SK-N-SH (cell line): ENCODE measurements around the gene RPS6KA5. TPM values are rescaled to one million over a fixed set of nuclear protein-coding genes. Genes with fewer than 3 reads are reported as not detected.
"Not testable (repeated sequence)": the region's sequence is repeated elsewhere in the genome, so short reads cannot be mapped to it uniquely, and the experiment has no call there.

ENCODE experiments used
- CTCF ChIA-PET: fragments of 300-600, 350-600 bp; formaldehyde crosslinking; extraction: SDS; loops from one replicate; lab custom pipeline; 2021; lab: Yijun Ruan, JAX
- POLR2A ChIA-PET: fragments of 350-600 bp; sonication (Branson Sonifier 250); formaldehyde crosslinking; extraction: SDS; loops from one replicate; lab custom pipeline; 2020; ENCODE audit warnings: antibody characterized with exemption, inconsistent platforms; lab: Yijun Ruan, JAX
- DNase-seq: peaks from one replicate; pipeline ENCODE4 v3.0.0; 2012
- H2AFZ ChIP-seq: fragments of 200-600 bp; sonication (generic); 2 replicates; pipeline ENCODE4 v1.8.1; 2016; ENCODE audit warnings: antibody characterized with exemption, mild to moderate bottlenecking, low read depth
- H3F3A ChIP-seq: fragments of 200-600 bp; sonication (generic); replicated peaks from 2 replicates; pipeline ENCODE3; 2016; ENCODE audit warnings: antibody characterized with exemption, mild to moderate bottlenecking; ENCODE audit not compliant: insufficient read depth
- H3K27ac ChIP-seq, 2 experiments: fragments of 200-500 bp in 1 of 2; fragments of 200-600 bp in 1 of 2; sonication (Bioruptor generic) in 1 of 2; sonication (generic), shearing (Covaris generic) in 1 of 2; 2 replicates each; pipeline versions ENCODE4 v1.5.1 to v1.6.1; 2014 to 2016; ENCODE audit warnings: low read depth in 2 of 2, inconsistent platforms in 1 of 2, low read length in 1 of 2, mild to moderate bottlenecking in 1 of 2, mixed read lengths in 1 of 2
- H3K27me3 ChIP-seq: fragments of 200-600 bp; sonication (generic), shearing (Covaris generic); 2 replicates; pipeline ENCODE4 v1.6.1; 2016; ENCODE audit warnings: mixed run types; ENCODE audit not compliant: insufficient read depth
- H3K36me3 ChIP-seq, 2 experiments: fragments of 200-500 bp in 1 of 2; fragments of 200-600 bp in 1 of 2; sonication (Bioruptor generic) in 1 of 2; sonication (generic) in 1 of 2; replicated peaks in 1 of 2; 2 replicates each; pipeline versions ENCODE3 to v1.5.1; 2014 to 2016; ENCODE audit warnings: low read length in 1 of 2, mild to moderate bottlenecking in 1 of 2; ENCODE audit not compliant: insufficient read depth in 2 of 2, control insufficient read depth in 1 of 2
- H3K4me1 ChIP-seq, 2 experiments: fragments of 200-500 bp in 1 of 2; fragments of 200-600 bp in 1 of 2; sonication (Bioruptor generic) in 1 of 2; sonication (generic), shearing (Covaris generic) in 1 of 2; 2 replicates each; pipeline versions ENCODE4 v1.5.1 to v1.6.1; 2014 to 2016; ENCODE audit warnings: low read depth in 1 of 2, low read length in 1 of 2, mixed run types in 1 of 2; ENCODE audit not compliant: insufficient read depth in 2 of 2, control insufficient read depth in 1 of 2
- H3K4me2 ChIP-seq: fragments of 200-600 bp; sonication (generic), shearing (Covaris generic); 2 replicates; pipeline ENCODE4 v1.6.1; 2017; ENCODE audit warnings: mixed run types
- H3K4me3 ChIP-seq, 2 experiments: fragments of 200-500 bp in 1 of 2; fragments of 200-600 bp in 1 of 2; sonication (Bioruptor generic) in 1 of 2; sonication (generic), shearing (Covaris generic) in 1 of 2; 2 replicates each; pipeline versions ENCODE4 v1.5.1 to v1.8.1; 2014 to 2016; ENCODE audit warnings: low read depth in 2 of 2, inconsistent platforms in 1 of 2, low read length in 1 of 2, mild to moderate bottlenecking in 1 of 2, mixed read lengths in 1 of 2, moderate library complexity in 1 of 2
- H3K79me2 ChIP-seq: fragments of 200-600 bp; sonication (generic); 2 replicates; pipeline ENCODE4 v1.8.1; 2017; ENCODE audit warnings: mild to moderate bottlenecking; ENCODE audit not compliant: insufficient read depth
- H3K9ac ChIP-seq: fragments of 200-600 bp; sonication (generic); 2 replicates; pipeline ENCODE4 v1.6.1; 2017; ENCODE audit warnings: mixed run types
- H3K9me2 ChIP-seq: fragments of 200-600 bp; sonication (generic); 2 replicates; pipeline ENCODE4 v1.6.1; 2017; ENCODE audit warnings: mixed run types
- H3K9me3 ChIP-seq: fragments of 200-600 bp; sonication (generic); 2 replicates; pipeline ENCODE4 v1.6.1; 2017; ENCODE audit warnings: mixed run types, mild to moderate bottlenecking, moderate library complexity
- H4K20me1 ChIP-seq: fragments of 200-600 bp; sonication (generic); 2 replicates; pipeline ENCODE4 v1.6.1; 2017; ENCODE audit warnings: mild to moderate bottlenecking, mixed run types; ENCODE audit not compliant: insufficient read depth
- CHD2 ChIP-seq: fragments of 150-350 bp; IDR thresholded peaks from 2 replicates; pipeline ENCODE4 v1.6.1; 2018; ENCODE audit warnings: low read length; ENCODE audit not compliant: partially characterized antibody
- CTCF ChIP-seq: fragments of 200-600 bp; sonication (generic); IDR thresholded peaks from 2 replicates; pipeline ENCODE4 v1.6.1; 2017; ENCODE audit warnings: antibody characterized with exemption, mild to moderate bottlenecking, moderate library complexity
- ELF1 ChIP-seq: IDR thresholded peaks from 2 replicates; pipeline ENCODE4 v1.4.0; 2012
- FOSL2 ChIP-seq: IDR thresholded peaks from 2 replicates; pipeline ENCODE4 v1.4.0; 2012; ENCODE audit warnings: low read depth, mild to moderate bottlenecking, moderate library complexity, borderline replicate concordance
- FOXM1 ChIP-seq: IDR thresholded peaks from 2 replicates; pipeline ENCODE4 v1.4.0; 2012; ENCODE audit warnings: low read depth, mild to moderate bottlenecking
- GABPA ChIP-seq: IDR thresholded peaks from 2 replicates; pipeline ENCODE4 v1.4.0; 2012; ENCODE audit warnings: low read depth, mild to moderate bottlenecking
- JUND ChIP-seq: IDR thresholded peaks from 2 replicates; pipeline ENCODE4 v1.4.0; 2012
- MAX ChIP-seq: IDR thresholded peaks from 2 replicates; pipeline ENCODE4 v1.4.0; 2012; ENCODE audit warnings: low read depth
- MXI1 ChIP-seq: IDR thresholded peaks from 2 replicates; pipeline ENCODE4 v1.6.1; 2012; ENCODE audit warnings: mild to moderate bottlenecking, low read depth, low read length, improper control_type of control experiment
- RAD21 ChIP-seq: IDR thresholded peaks from 2 replicates; pipeline ENCODE4 v1.6.1; 2012; ENCODE audit warnings: mild to moderate bottlenecking, low read length
- SMC3 ChIP-seq: IDR thresholded peaks from 2 replicates; pipeline ENCODE4 v1.6.1; 2012; ENCODE audit warnings: low read depth, low read length, improper control_type of control experiment
- TAF1 ChIP-seq: IDR thresholded peaks from 2 replicates; pipeline ENCODE4 v1.6.1; 2012; ENCODE audit warnings: low read depth, mild to moderate bottlenecking, low read length, moderate library complexity, borderline replicate concordance
- TEAD4 ChIP-seq: IDR thresholded peaks from 2 replicates; pipeline ENCODE4 v1.4.0; 2012; ENCODE audit warnings: mild to moderate bottlenecking, borderline replicate concordance; ENCODE audit not compliant: insufficient read depth
- WGBS: methylation state at CpG from one replicate; pipeline ENCODE4 v1.1.6; 2017; ENCODE audit warnings: low lambda C conversion rate; 5-methylcytosine and 5-hydroxymethylcytosine counted together
- polyA plus RNA-seq, 3 experiments: library from polyadenylated mRNA; depleted of rRNA; stranded (reverse); fragments of >200 nt; gene quantifications; 2 replicates each; pipeline ENCODE4 v1.2.3, GENCODE V29; 2012

Gene RPS6KA5
- polyA plus RNA-seq, 1 of the 3 experiments (the other 2 are of a cell fraction), result 0.67 TPM

DNA sequence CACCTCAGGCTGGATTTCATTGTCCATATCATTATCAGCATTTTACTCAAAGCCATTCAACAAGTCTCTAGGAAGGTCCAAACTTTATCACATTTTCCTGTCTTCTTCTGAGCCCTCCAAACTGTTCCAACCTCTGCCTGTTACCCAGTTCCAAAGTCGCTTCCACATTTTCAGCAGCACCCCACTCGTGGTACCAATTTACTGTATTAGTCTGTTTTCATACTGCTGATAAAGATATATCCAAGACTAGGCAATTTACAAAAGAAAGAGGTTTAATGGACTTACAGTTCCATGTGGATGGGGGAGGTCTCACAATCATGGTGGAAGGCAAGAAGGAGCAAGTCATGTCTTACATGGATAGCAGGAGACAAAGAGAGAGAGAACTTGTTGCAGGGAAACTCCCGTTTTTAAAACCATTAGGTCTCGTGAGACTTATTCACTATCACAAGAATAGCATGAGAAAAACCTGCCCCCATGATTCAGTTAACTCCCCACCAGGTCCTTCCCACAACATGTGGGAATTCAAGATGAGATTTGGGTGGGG is 121.1 kb downstream of the RPS6KA5 start:
- H3K4me2 ChIP-seq, H3K9me3 ChIP-seq, H2AFZ ChIP-seq, H3K36me3 ChIP-seq, POLR2A ChIA-PET, H3K27ac ChIP-seq, H3K9me2 ChIP-seq, H3K4me3 ChIP-seq, H3F3A ChIP-seq, H3K9ac ChIP-seq, DNase-seq, CTCF ChIA-PET, H3K4me1 ChIP-seq, H3K27me3 ChIP-seq, H4K20me1 ChIP-seq, H3K79me2 ChIP-seq: not testable (repeated sequence)
- 24% methylated on average over 4 of the region's 4 CpGs for WGBS

DNA sequence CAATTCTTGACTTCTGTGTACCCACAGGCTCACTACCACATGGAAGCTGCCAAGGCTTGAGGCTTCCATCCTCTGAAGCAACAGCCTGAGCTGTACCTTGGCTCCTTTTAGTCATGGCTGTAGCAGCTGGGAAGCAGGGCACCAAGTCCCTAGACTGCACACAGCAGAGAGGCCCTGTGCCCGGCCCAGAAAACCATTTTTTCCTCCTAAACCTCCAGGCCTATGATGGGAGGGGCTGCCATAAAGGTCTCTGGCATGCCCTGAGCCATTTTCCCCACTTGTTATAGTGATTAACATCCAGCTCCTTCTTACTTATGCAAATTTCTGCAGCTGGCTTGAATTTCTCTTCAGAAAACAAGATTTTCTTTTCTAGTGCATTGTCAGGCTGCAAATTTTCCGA is 121.8 kb downstream of the RPS6KA5 start:
- H3K9ac ChIP-seq, result no peak overlapping the region
- 23% methylated on average over 2 of the region's 2 CpGs for WGBS
- no peaks in the 10 kb centered on the region for H3K9me3 ChIP-seq
- no peaks in the 10 kb centered on the region for H4K20me1 ChIP-seq
- TF ChIP-seq CHD2 (no peak), GABPA (no peak), FOSL2 (no peak), MAX (no peak), MXI1 (no peak), RAD21 (no peak), ELF1 (no peak), SMC3 (no peak), FOXM1 (no peak), TEAD4 (no peak), CTCF (no peak), TAF1 (no peak), JUND (no peak)
- CTCF ChIA-PET, result no interaction called here
- no peak for DNase-seq
- H2AFZ ChIP-seq, result no peak overlapping the region
- no peaks in the 10 kb centered on the region for H3F3A ChIP-seq
- H3K79me2 ChIP-seq, result no peaks in the 10 kb centered on the region
- H3K4me1 ChIP-seq, result no peaks in the 10 kb centered on the region
- H3K4me2 ChIP-seq, result no peak overlapping the region
- H3K27me3 ChIP-seq, result no peaks in the 10 kb centered on the region
- POLR2A ChIA-PET, result no interaction called here
- H3K9me2 ChIP-seq, result no peaks in the 10 kb centered on the region
- H3K27ac ChIP-seq, result no peak overlapping the region
- H3K4me3 ChIP-seq, result no peak overlapping the region
- H3K36me3 ChIP-seq, result no peaks in the 10 kb centered on the region
